NCI-H510A (cell line): ENCODE results near the gene PMS1.
"Not testable (repeated sequence)": the region's sequence is repeated elsewhere in the genome, so short reads cannot be mapped to it uniquely, and the experiment has no call there.

ENCODE experiments used
- DNase-seq: peaks from one replicate; lab custom pipeline; 2025; lab: John Stamatoyannopoulos, UW

The PMS1 gene

GRCh38 chr2:189818249-189819038, 34.2 kb downstream of the PMS1 start:
- no peak for DNase-seq

GRCh38 chr2:189819297-189819704, 35.1 kb downstream of the PMS1 start:
- no peak for DNase-seq

GRCh38 chr2:189821953-189822748, 37.9 kb downstream of the PMS1 start:
- no peak for DNase-seq

GRCh38 chr2:189824694-189825396, 40.6 kb downstream of the PMS1 start:
- no peak for DNase-seq

- DNase-seq: no peak
These were observed 41.8 kb downstream of the PMS1 start for GRCh38 chr2:189826039-189826438.

- no peak for DNase-seq
These were observed 45.0 kb downstream of the PMS1 start for GRCh38 chr2:189829102-189829833.

GRCh38 chr2:189830510-189830909, 46.3 kb downstream of the PMS1 start:
- DNase-seq: peak; percentile 56

GRCh38 chr2:189834059-189834458, 49.8 kb downstream of the PMS1 start:
- no peak for DNase-seq

GRCh38 chr2:189834642-189835041, 50.4 kb downstream of the PMS1 start:
- DNase-seq: not testable (repeated sequence)

GRCh38 chr2:189835855-189836558, 51.8 kb downstream of the PMS1 start:
- no peak for DNase-seq

GRCh38 chr2:189836644-189837043, 52.4 kb downstream of the PMS1 start:
- DNase-seq: no peak

GRCh38 chr2:189837326-189837725, 53.1 kb downstream of the PMS1 start:
- no peak for DNase-seq

- DNase-seq: no peak
These were observed 56.8 kb downstream of the PMS1 start for GRCh38 chr2:189841019-189841418.

GRCh38 chr2:189848276-189848675, 64.0 kb downstream of the PMS1 start:
- no peak for DNase-seq

GRCh38 chr2:189849550-189849949, 65.3 kb downstream of the PMS1 start:
- DNase-seq: no peak

GRCh38 chr2:189851174-189851826, 67.0 kb downstream of the PMS1 start:
- DNase-seq: no peak

- no peak for DNase-seq
These were observed 69.9 kb downstream of the PMS1 start for GRCh38 chr2:189854187-189854586.

- no peak for DNase-seq
These were observed 70.7 kb downstream of the PMS1 start for GRCh38 chr2:189854940-189855339.

GRCh38 chr2:189858291-189858690, 74.0 kb downstream of the PMS1 start:
- DNase-seq: no peak

- no peak for DNase-seq
These were observed 75.9 kb downstream of the PMS1 start for GRCh38 chr2:189860161-189860560.

GRCh38 chr2:189862751-189863150, 78.5 kb downstream of the PMS1 start:
- no peak for DNase-seq
